KOPT-K1 (cell line): ENCODE measurements around the gene BTBD9.

ENCODE experiments used
- H3K27ac ChIP-seq: fragments of 200-600 bp; sonication (generic); 2 replicates; pipeline ENCODE4 v1.5.1; 2016; ENCODE audit warnings: antibody characterized with exemption, mild to moderate bottlenecking, low read depth, low read length; ENCODE audit not compliant: poor library complexity, severe bottlenecking
- H3K36me3 ChIP-seq: fragments of 200-600 bp; sonication (generic); 2 replicates; pipeline ENCODE4 v1.5.1; 2017; ENCODE audit warnings: antibody characterized with exemption, mild to moderate bottlenecking, low read length, moderate library complexity; ENCODE audit not compliant: insufficient read depth
- H3K9me3 ChIP-seq: fragments of 200-600 bp; sonication (generic); 2 replicates; pipeline ENCODE4 v1.5.1; 2017; ENCODE audit warnings: antibody characterized with exemption, low read length, mild to moderate bottlenecking; ENCODE audit not compliant: insufficient read depth, poor library complexity, severe bottlenecking

BTBD9 gene

DNA sequence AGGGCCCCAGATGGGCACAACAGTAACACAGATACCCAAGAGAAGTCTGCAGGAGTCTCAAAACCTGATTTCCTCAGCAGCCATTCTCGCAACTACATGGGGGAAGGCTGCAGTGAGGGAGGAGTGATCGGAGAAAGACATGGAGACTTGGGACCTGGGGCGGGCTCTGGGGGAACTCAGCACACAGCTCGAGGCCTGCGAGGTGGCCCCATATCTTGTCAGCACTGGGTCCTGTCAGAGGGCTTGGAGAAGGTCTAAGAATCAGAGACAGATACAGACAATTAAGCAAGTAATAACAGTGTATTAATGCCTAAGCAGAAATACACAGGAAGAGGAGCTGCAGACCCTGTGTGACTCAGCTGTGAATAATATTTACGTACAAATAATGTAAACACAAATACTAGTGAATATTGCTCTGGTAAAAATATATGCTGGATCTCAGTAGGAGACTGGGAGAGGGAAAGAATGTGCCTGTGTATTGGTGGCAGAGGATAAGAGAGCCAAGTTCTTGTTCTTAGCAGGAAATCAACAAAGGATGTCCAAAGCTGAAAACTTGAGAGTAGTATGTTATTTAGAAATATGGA, 484.0 kb downstream of the BTBD9 start:
- peaks cover 24% of the 10 kb centered on the region for H3K36me3 ChIP-seq
- no peak overlapping the region for H3K27ac ChIP-seq
- H3K9me3 ChIP-seq: no peaks in the 10 kb centered on the region

DNA sequence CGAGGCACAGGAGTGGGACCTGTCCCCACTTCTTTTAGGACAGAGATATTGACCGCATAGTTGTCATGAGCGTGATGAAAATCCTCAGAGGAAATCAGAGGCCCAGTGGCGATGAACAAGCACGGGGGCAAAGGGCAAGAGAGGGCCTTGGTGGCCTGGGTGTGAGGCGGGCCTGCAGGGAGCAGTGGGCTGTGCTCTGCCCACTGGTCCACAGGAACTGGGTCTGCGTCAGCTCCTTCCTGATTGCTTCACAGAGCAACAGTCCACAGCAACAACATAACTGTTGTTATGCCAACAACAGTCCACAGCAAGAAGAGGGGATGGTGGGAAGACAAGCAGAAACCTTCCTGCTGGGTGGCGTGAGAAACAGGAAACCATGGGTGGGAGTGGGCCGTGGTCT, 484.6 kb downstream of the BTBD9 start:
- Histone ChIP-seq H3K36me3 (peaks cover 24% of the 10 kb centered on the region), H3K9me3 (no peaks in the 10 kb centered on the region), H3K27ac (no peak overlapping the region)

DNA sequence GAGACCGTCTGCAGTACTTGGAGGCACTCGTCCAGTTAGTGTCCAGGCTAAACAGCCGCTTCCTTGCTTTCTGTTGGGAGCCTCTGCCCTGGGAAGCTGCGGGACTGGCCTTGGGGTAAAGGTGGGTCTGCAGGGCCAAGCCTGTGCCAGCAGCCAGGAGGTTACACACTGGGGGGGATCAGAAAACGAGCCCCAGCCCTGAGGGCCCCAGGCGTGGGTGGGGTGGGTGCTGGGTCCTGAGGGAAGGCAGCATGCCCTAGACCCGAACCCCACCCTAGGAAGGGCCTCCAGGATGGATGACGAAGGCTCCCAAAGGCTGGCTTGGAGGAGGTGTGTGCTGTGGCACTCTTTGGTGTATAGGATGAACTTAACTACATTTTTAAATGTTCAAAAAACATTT, 485.0 kb downstream of the BTBD9 start:
- H3K27ac ChIP-seq: no peak overlapping the region
- peaks cover 24% of the 10 kb centered on the region for H3K36me3 ChIP-seq

DNA sequence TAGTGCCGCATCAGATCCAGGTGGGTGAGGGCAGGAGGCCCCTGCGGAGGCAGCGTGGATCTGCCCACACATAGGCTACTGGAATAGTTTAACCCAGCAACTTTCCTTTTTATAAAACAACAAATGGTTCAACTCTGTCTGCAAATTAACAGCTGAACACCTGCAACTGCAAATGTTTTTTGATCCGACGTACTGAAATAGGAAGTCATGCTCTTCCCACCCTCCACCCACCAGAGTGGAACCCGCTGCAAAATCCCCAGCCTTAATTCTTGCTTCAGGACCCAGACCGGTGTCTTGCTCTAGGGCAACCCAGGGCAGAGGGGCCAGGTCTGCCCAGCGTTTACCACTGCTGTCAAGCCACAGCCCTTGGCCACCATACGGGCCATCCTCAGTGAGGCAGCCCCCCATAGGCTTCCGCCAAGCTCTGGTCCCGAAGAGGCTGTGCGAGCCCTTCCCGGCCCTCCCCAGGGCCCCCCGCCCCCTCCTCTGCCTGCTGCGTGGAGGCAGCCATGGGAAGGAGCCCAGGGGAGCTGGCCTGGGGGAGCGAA, 485.9 kb downstream of the BTBD9 start:
- Histone ChIP-seq H3K27ac (no peak overlapping the region), H3K9me3 (no peaks in the 10 kb centered on the region), H3K36me3 (peaks cover 24% of the 10 kb centered on the region)

More for the DNA sequence above, 485.0 kb downstream of the BTBD9 start:
- H3K9me3 ChIP-seq: no peaks in the 10 kb centered on the region

DNA sequence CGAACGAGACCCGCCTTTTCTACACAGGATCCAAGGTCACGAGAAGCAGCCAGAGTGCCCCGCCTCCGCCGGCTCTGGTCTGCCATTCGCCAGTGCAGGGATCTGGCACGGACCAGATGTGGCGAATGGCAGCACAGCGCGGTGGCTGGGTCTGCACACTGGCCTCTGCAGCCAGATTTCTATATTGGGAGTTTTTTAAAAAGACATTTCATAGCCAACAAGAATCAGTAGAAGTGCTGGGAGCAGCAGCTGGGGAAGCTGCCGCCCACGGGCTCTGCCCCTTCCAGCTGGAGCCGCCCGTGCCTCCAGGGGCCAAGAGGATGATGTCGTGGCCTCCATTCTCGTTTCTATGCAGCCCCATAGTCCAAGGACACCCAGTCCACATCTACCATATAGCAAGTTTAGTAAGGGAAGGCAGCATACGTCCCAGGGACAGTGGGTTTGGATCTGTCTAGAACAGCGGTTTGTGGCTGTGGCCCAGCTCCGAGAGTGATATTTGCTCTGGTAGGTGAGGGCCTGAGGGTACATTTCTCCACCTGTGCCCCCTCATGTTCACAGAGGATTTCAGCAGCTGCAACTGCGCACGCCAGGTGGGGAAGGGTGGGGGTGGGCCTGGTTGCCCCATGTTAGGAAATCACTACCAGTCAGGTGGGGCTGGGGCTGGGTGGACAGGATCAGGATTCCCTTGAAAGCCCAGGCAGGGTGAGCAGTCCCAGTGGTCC, 486.5 kb downstream of the BTBD9 start:
- Histone ChIP-seq H3K36me3 (peaks cover 24% of the 10 kb centered on the region), H3K9me3 (no peaks in the 10 kb centered on the region), H3K27ac (no peak overlapping the region)

DNA sequence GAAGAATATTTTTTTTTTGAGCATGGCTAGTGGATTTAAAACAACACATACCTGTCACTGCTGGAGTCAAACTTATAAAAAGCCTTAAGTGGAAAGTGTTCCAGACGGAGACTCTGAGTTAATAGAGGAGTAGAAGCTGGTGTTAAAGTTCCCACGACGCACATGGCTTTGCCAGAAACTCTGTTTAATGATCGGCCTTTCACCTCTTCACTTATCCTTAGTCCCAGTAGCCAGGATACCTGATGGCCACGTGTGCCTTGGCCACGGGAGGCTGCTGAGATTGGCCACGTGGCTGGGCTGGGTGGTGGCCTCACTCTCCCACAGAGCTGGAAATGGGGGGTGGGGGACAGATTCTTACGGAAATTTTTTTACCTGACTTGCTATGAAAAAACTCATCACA, 487.1 kb downstream of the BTBD9 start:
- peaks cover 24% of the 10 kb centered on the region for H3K36me3 ChIP-seq
- no peak overlapping the region for H3K27ac ChIP-seq
- no peaks in the 10 kb centered on the region for H3K9me3 ChIP-seq

DNA sequence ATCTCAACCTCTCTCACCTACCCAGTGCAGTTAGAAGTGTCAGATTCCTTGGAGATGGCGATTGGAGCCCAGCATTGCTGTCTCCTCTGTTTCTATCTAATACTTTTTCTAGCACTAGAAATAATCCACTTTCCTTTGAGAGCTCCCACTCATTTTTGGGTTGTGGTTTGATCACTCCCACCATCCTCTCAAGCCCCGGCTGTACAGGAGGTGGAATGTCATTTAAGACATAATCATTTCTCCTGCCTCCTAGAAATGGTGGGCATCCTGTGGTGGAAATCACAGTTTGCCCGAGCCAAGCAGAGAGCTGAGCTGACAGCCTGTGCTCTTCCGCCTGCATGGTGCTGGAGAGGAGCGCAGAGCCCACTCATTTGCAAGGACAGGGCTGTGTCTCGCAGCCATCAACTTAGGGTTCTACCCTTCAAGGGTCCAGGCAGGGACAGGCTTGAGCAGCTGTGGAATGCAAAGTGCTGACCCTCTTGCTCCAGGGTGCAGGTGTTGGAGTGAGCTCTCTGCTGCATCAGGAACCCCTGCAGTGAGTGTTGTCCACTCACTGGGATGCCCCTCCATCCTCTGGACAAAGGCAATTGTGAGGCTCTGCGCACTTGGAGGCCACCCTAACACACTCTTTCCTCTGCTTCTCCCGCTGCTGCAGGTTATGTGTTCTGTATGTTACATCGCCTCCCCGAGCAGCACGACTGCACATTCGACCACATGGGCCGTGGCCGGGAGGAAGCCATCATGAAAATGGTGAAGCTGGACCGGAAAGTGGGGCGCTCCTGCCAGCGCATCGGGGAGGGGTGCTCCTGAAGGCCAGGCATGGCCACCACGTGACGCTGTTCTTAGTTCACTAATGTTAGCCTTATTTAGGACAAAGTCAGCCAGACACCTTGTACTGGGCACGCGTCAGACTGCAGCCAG, 487.9 kb downstream of the BTBD9 start:
- Histone ChIP-seq H3K36me3 (peaks cover 24% of the 10 kb centered on the region), H3K9me3 (no peaks in the 10 kb centered on the region), H3K27ac (no peak overlapping the region)

DNA sequence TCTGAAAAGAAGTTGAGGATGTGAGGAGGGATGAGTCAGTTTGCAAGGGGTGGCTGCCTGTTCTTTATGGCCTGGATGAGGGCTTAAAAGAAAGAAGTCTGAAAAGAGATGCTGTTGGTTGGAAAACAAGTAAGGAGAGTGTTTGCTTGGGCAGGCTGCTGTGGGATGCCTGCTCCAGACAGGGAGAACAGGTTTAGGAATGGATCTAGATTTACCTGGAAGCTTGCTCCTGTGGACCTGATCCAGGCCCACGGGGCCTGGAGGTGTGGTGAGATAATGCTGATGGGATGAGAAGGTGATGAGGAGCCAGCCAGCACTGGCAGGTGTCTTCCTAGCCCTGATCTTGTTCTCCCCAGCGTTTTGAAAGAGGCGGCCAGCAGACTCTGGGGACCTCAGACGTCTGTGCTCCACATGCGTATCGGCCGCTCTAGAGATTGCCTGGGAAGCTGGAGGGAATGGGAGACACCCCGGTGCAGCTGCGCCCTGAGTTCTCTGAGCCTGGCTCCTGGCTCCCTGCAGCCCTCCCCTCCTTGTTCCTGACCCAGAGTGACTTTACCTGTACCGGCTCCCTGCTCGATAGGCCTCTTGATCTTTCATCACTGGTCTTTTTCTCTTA, 488.9 kb downstream of the BTBD9 start:
- Histone ChIP-seq H3K36me3 (peaks cover 24% of the 10 kb centered on the region), H3K9me3 (no peaks in the 10 kb centered on the region), H3K27ac (no peak overlapping the region)

DNA sequence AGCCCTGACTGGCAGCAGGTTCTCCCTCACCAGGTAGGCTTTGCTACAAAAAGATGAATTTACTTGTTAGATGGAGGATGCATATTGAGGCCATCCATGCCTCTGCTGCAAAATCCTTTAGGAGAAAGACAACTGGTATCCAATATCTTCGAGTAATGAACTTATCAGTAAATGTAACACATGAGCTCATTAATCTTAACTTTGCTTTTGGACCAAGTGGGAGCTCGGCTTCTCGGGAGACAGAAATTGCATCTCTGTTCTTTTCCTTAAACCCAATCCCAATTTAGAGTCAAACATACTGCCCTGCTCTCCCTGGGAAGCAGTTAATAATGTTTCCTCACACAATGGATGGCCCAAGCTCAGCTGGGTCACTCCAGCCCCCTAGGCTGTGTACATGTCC, 489.7 kb downstream of the BTBD9 start:
- Histone ChIP-seq H3K36me3 (peaks cover 24% of the 10 kb centered on the region), H3K9me3 (no peaks in the 10 kb centered on the region), H3K27ac (no peak overlapping the region)

DNA sequence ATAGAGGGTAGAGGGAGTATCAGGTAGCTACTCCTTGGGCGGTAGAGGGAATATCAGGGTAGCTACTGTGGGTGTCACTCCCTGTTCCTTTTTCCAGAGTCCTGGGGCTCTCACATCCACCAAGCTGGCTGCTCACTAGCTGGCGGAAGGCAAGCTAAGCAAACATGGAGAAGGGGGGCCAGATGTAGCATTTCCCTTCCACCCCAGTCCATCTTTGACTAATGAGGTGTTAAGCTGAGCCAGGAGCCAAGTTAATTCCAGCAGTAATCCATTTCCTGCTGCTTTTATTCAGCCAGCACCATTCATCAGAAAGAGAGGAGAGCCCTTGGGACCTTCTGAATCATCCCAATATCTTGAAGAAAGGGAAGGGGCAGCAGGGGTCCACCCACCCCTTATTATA, 490.2 kb downstream of the BTBD9 start:
- Histone ChIP-seq H3K27ac (no peak overlapping the region), H3K36me3 (peaks cover 24% of the 10 kb centered on the region), H3K9me3 (no peaks in the 10 kb centered on the region)

DNA sequence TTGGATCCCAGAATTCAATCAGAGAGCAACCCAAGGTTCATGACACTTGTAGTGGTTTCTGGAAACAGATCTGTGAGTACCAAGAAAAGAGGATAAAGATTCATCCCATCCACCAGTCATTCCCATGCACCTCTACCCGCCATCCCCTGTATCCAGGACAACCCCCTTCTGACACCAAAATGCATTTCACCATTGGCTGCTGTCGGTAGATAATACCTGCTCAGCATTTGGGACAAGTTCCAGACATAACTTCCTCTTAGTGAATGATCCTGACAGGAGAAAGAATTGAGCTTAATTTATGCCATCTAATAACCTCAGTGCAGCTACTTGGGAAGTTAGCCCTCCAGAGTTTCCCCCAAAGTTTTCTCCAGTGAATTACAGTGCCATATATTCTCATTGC, 491.1 kb downstream of the BTBD9 start:
- Histone ChIP-seq H3K27ac (no peak overlapping the region), H3K9me3 (no peaks in the 10 kb centered on the region), H3K36me3 (peaks cover 20% of the 10 kb centered on the region)

DNA sequence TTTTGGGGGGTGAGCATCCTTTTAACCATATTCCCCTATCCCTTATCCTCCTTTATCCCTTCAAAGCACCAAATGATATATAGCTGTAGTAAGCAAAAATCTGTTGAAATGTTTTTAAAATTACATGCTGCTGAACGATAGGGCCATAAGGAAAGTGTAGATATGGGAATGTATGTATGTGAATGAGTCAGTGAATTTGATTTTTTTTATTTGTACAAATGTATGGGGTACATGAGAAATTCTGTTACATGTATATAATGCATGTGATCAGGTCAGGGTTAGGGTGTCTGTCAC, 493.0 kb downstream of the BTBD9 start:
- H3K36me3 ChIP-seq: peaks cover 2% of the 10 kb centered on the region; the same call in 1 of the 2 replicates
- H3K27ac ChIP-seq: no peak overlapping the region
- no peaks in the 10 kb centered on the region for H3K9me3 ChIP-seq

DNA sequence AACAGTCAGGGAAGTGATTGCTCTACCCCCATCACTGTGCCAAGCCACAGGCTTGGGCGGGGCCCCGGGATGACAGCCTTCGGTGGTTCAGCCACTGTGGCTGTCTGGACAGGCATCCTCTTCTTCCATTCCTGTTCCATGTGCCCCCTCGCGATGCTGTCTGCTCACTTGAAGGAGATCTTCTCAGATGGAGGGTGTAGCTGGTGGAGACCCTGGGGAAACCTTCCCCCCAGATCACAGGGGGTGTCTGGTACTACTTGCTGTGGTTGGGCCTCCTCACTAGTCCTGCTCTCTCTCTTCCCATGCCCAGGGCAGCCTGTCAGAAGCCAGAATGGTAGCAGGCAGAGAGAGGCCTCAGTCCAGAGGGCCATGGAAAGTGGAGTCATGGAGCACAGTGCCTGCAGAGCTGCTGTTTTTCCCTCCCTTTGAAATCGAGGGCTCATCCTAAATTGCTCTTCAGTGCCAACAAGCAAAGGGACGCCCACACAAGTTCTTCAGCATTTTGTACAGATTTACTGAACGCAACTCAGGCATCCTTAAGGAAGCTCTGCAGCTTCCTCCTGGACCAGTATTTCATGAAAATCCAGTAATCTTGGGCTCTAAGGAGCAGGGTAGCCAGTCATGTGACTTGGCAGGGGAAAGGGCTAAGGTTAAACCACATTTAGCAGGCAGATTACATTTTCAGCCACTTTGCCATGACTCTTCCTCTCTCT, 493.6 kb downstream of the BTBD9 start:
- no peaks in the 10 kb centered on the region for H3K9me3 ChIP-seq
- H3K27ac ChIP-seq: no peak overlapping the region

DNA sequence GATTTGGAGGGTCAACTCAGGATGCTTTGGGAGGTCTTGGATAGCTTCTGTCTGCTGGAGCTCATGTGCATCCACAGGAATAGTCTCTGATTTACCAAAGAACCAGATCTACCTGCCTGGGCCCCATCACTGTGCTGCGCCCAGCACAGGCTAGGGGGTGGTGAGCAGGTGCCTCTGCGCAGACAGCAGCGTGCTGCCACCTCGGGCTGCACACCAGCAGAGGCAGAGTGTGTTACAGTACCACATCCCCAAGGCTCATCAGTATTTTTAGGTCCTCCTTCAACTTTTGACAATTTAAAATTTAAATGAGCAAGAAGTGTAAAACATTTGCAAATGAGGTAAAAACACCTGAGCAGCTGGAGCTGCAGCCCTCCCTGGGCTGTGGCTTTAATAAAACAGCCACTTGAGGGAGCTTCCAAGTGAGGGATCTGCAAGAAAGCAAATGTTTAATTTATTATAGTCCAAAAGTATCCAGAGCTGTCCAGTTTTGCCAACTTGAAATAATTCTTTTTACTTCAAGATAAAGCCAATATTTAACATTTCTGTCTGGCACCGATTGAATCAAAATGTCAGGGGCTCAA, 495.3 kb downstream of the BTBD9 start:
- H3K36me3 ChIP-seq: no peaks in the 10 kb centered on the region; the same call in 1 of the 2 replicates
- no peak overlapping the region for H3K27ac ChIP-seq
- no peaks in the 10 kb centered on the region for H3K9me3 ChIP-seq

More for the DNA sequence above, 493.6 kb downstream of the BTBD9 start:
- H3K36me3 ChIP-seq: no peaks in the 10 kb centered on the region; the same call in 1 of the 2 replicates
